AG04450 (cell line): ENCODE measurements around the gene IPO5. TPM values are rescaled to one million over a fixed set of nuclear protein-coding genes. Genes with fewer than 3 reads are reported as not detected.
A peak's percentile ranks its signal among the peaks of the same experiment; 100 is the strongest.

Experiments used
- CTCF ChIA-PET: fragments of 300-600, 350-600 bp; formaldehyde crosslinking; extraction: SDS; loops from one replicate; lab custom pipeline; 2022; ENCODE audit warnings: antibody characterized with exemption, inconsistent platforms; lab: Charles Lee
- POLR2A ChIA-PET: fragments of 350-600 bp; formaldehyde crosslinking; extraction: SDS; loops from one replicate; lab custom pipeline; 2021; ENCODE audit warnings: antibody characterized with exemption, inconsistent platforms; lab: Yijun Ruan, JAX
- DNase-seq: peaks from one replicate; pipeline ENCODE4 v3.0.0-alpha.2; 2011; ENCODE audit warnings: low read depth, low spot score
- H3K27ac ChIP-seq: one replicate; pipeline ENCODE4 v1.5.1; 2012; ENCODE audit warnings: low read depth, low read length, control low read depth
- H3K27me3 ChIP-seq: one replicate; pipeline ENCODE4 v1.6.0; 2012; ENCODE audit warnings: low read length; ENCODE audit not compliant: control insufficient read depth, insufficient read depth
- H3K4me3 ChIP-seq: 2 replicates; pipeline ENCODE4 v1.5.1; 2011; ENCODE audit warnings: mild to moderate bottlenecking, low read depth, low read length, control low read depth
- H3K9me3 ChIP-seq: 2 replicates; pipeline ENCODE4 v1.5.1; 2012; ENCODE audit warnings: low read length; ENCODE audit not compliant: control insufficient read depth, insufficient read depth
- CTCF ChIP-seq: IDR thresholded peaks from 2 replicates; pipeline ENCODE4 v1.5.1; 2011; ENCODE audit warnings: low read depth, low read length, control low read depth, inconsistent platforms
- polyA plus RNA-seq: library from polyadenylated mRNA; depleted of rRNA; stranded (reverse); fragments of >200 nt; gene quantifications from 2 replicates; pipeline ENCODE4 v1.2.3, GENCODE V29; 2011

IPO5 gene
- polyA plus RNA-seq, 1 experiment, result 164 TPM

- H3K9me3 ChIP-seq, result no peaks in the 10 kb centered on the region
- H3K27me3 ChIP-seq, result no peaks in the 10 kb centered on the region
- H3K4me3 ChIP-seq, result peak overlapping the region; percentile 93
- no peak for TF ChIP-seq CTCF
- no peak overlapping the region for H3K27ac ChIP-seq
- ChIA-PET POLR2A (no interaction called here), CTCF (interaction anchor here (1.3 to 1.8 kb wide), 2 partner anchors 122 to 675 kb away, joined by 3 to 5 read pairs; no protein-coding TSS in a partner anchor)
- DNase-seq, result no peak
Measured at GRCh38 chr13:97977982-97978381, 24.5 kb downstream of the IPO5 start.

- H3K27ac ChIP-seq, result no peak overlapping the region
- H3K4me3 ChIP-seq, result peak overlapping the region; percentile 93
- TF ChIP-seq CTCF, result no peak
- no peak for DNase-seq
- H3K27me3 ChIP-seq, result no peaks in the 10 kb centered on the region
- ChIA-PET POLR2A (no interaction called here), CTCF (interaction anchor here (0.9 to 1.8 kb wide), 2 partner anchors 123 to 124 kb away, joined by 3 to 5 read pairs; no protein-coding TSS in a partner anchor)
- H3K9me3 ChIP-seq, result no peaks in the 10 kb centered on the region
Measured at GRCh38 chr13:97978651-97979050, 25.2 kb downstream of the IPO5 start.

GRCh38 chr13:97979051-97979450, 25.6 kb downstream of the IPO5 start:
- Histone ChIP-seq H3K27me3 (no peaks in the 10 kb centered on the region), H3K27ac (no peak overlapping the region), H3K9me3 (no peaks in the 10 kb centered on the region), H3K4me3 (no peak overlapping the region; the same call in 1 of the 2 replicates)
- no peak for DNase-seq
- no peak for TF ChIP-seq CTCF
- ChIA-PET CTCF (interaction anchor here (0.9 to 1.8 kb wide), 2 partner anchors 123 to 124 kb away, joined by 3 to 5 read pairs; no protein-coding TSS in a partner anchor), POLR2A (no interaction called here)

- POLR2A ChIA-PET, result no interaction called here
- no peak for TF ChIP-seq CTCF
Measured at GRCh38 chr13:97979556-97979955, 26.1 kb downstream of the IPO5 start.

GRCh38 chr13:97982286-97982685, 28.8 kb downstream of the IPO5 start:
- POLR2A ChIA-PET, result no interaction called here
- Histone ChIP-seq H3K27me3 (no peaks in the 10 kb centered on the region), H3K27ac (no peak overlapping the region), H3K4me3 (no peak overlapping the region), H3K9me3 (no peaks in the 10 kb centered on the region)
- CTCF ChIA-PET, result interaction anchor here (0.7 kb wide), 1 partner anchor 70 kb away, joined by 3 read pairs; no protein-coding TSS in a partner anchor
- DNase-seq, result no peak
- no peak for TF ChIP-seq CTCF

More at GRCh38 chr13:97979556-97979955, 26.1 kb downstream of the IPO5 start:
- CTCF ChIA-PET, result interaction anchor here (1.8 kb wide), 1 partner anchor 124 kb away, joined by 5 read pairs; no protein-coding TSS in a partner anchor
- Histone ChIP-seq H3K27ac (no peak overlapping the region), H3K4me3 (no peak overlapping the region), H3K9me3 (no peaks in the 10 kb centered on the region), H3K27me3 (no peaks in the 10 kb centered on the region)
- DNase-seq, result no peak
